Dermis lymphatic vessel endothelial cell (primary cell): ENCODE measurements around the gene DGAT2. TPM values are rescaled to one million over a fixed set of nuclear protein-coding genes. Genes with fewer than 3 reads are reported as not detected.

Source experiments
- total RNA-seq: library from RNA; depleted of rRNA; stranded (reverse); fragments of >200 nt; gene quantifications from 2 replicates; pipeline ENCODE4 v1.2.1, GENCODE V29; 2014

The DGAT2 gene, protein sequence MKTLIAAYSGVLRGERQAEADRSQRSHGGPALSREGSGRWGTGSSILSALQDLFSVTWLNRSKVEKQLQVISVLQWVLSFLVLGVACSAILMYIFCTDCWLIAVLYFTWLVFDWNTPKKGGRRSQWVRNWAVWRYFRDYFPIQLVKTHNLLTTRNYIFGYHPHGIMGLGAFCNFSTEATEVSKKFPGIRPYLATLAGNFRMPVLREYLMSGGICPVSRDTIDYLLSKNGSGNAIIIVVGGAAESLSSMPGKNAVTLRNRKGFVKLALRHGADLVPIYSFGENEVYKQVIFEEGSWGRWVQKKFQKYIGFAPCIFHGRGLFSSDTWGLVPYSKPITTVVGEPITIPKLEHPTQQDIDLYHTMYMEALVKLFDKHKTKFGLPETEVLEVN
- 0.11 and 0.26 TPM in 2 replicates for total RNA-seq

DNA sequence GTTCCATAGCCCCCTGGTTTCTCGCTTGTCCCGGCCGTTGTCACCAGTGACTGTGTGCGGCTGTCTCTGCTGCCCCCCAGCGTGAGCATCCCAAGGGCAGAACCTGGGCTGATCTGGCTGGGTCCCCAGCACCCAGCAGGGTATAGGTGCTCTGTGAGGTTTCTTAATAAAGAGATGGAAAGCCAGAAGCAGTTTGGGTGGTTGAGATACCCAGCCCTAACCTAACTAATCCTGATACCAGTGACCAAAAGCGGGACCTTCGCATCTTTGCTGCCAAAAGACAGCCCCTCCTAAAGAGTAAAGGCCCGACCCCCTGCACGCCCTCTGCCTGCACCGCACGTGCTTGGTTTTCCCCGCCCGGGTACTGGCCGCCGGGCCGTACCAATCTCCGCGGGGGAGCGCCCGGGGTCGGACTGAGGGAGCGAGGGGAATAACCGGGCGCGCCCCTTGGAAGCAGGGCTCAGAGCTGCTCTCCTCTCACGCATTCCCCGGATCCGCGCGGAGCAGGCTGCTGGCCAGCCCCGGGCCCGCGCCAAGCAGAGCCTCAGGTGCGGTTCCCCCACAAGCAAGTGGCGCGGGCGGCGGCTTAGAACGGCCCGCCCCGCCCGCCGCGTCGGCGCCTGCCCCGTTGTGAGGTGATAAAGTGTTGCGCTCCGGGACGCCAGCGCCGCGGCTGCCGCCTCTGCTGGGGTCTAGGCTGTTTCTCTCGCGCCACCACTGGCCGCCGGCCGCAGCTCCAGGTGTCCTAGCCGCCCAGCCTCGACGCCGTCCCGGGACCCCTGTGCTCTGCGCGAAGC is at the start of gene DGAT2:
TSS of gene DGAT2 (plus strand) at position 667 of the 797 bp plus-strand sequence. CDS start 214 bp downstream, outside the sequence.

DNA sequence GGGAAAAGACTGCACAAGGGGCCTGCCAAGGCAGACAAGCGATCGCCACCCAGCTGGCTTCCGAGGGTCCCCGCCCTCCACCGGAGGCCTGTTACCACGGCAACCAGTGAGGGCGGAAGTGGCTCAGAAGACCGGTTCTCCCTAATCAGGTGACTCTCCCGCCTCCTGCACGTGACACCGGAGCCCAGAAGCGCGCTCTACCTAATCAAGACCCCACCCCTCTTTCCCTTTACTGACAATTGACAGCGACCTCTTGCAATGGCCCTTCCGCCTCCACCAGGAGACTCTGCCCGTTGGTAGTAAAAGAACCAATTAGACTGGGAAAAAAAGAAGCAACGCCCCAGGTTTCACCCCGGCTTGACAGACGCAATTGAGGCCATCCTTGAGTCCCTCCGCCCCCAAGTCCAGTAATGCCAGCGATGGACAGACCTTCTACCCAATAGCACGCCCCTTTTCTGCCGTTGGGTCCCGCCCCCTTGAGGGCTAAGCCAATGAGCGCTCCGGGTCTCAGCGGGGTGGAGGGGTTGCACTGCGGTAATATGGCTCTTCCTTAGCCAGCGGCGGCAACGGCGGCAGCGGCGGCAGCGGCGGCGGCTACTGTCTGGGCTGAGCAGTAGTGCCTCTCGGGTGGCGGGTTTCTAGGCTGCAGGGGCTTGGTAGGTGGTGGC is 46.2 kb downstream of the DGAT2 start, which contains the start of gene UVRAG:
TSS of gene UVRAG (plus strand) at position 534 of the 668 bp plus-strand sequence. CDS start 198 bp downstream, outside the sequence.

Other genes with a start within 250 kb of the DGAT2 start
- 13.0 and 15.5 TPM in 2 replicates for gene GDPD5, start 242.8 kb upstream of the DGAT2 start, total RNA-seq
- 238 and 300 TPM in 2 replicates for gene SERPINH1, start 206.5 kb upstream of the DGAT2 start, total RNA-seq
- 0.11 and 0.77 TPM in 2 replicates for gene MAP6, start 99.7 kb upstream of the DGAT2 start, total RNA-seq
- gene MOGAT2, start 50.9 kb upstream of the DGAT2 start, total RNA-seq: 0.09 TPM in 1 of 2 replicates, not detected in the other
- 39.1 and 60.3 TPM in 2 replicates for gene UVRAG, start 46.4 kb downstream of the DGAT2 start, total RNA-seq